ENCODE measurements around the gene PLEKHG2.

PLEKHG2 gene

GRCh38 chr19:39380521-39381502 is 31.7 kb upstream of the PLEKHG2 start:
- H3K4me3 ChIP-seq (ENCODE audit: low read depth, low read length) = no peak overlapping the region
- no peak for DNase-seq (ENCODE audit: low read depth)
- TF ChIP-seq CTCF (conservative IDR thresholded peaks at IDR 0.05; ENCODE audit: low read depth, low read length) = no peak

- DNase-seq (ENCODE audit: low read depth) = peak; percentile 58
- no peak for TF ChIP-seq CTCF (conservative IDR thresholded peaks at IDR 0.05; ENCODE audit: low read depth, low read length)
- no peak overlapping the region for H3K4me3 ChIP-seq (ENCODE audit: low read depth, low read length)
These were observed 30.4 kb upstream of the PLEKHG2 start for GRCh38 chr19:39381910-39382611.

GRCh38 chr19:39382991-39383828 is 29.3 kb upstream of the PLEKHG2 start:
- no peak for TF ChIP-seq CTCF (conservative IDR thresholded peaks at IDR 0.05; ENCODE audit: low read depth, low read length)
- DNase-seq (ENCODE audit: low read depth) = no peak
- no peak overlapping the region for H3K4me3 ChIP-seq (ENCODE audit: low read depth, low read length)

- no peak overlapping the region for H3K4me3 ChIP-seq (ENCODE audit: low read depth, low read length)
- TF ChIP-seq CTCF (conservative IDR thresholded peaks at IDR 0.05; ENCODE audit: low read depth, low read length) = no peak
- DNase-seq (ENCODE audit: low read depth) = no peak
These were observed 27.5 kb upstream of the PLEKHG2 start for GRCh38 chr19:39384839-39385568.

GRCh38 chr19:39385629-39386411 is 26.6 kb upstream of the PLEKHG2 start:
- DNase-seq (ENCODE audit: low read depth) = peak; percentile 26
- TF ChIP-seq CTCF (conservative IDR thresholded peaks at IDR 0.05; ENCODE audit: low read depth, low read length) = no peak
- no peak overlapping the region for H3K4me3 ChIP-seq (ENCODE audit: low read depth, low read length)

Measured in choroid plexus epithelial cell (primary cell).